Urinary bladder (tissue), 4 donors: Measurements from ENCODE around the gene PORCN. TPM values are rescaled to one million over a fixed set of nuclear protein-coding genes. Genes with fewer than 3 reads are reported as not detected.

Experiments used
- DNase-seq: peaks from one replicate; pipeline ENCODE4 v3.0.0-alpha.2; 2015; ENCODE audit errors: extremely low spot score
- H3K27ac ChIP-seq: one replicate; pipeline ENCODE4 v1.5.1; 2013; ENCODE audit warnings: low read depth, mild to moderate bottlenecking, moderate library complexity
- H3K36me3 ChIP-seq: one replicate; pipeline ENCODE4 v1.6.1; 2013; ENCODE audit warnings: mild to moderate bottlenecking, moderate library complexity; ENCODE audit not compliant: insufficient read depth
- H3K4me1 ChIP-seq: one replicate; pipeline ENCODE4 v1.6.1; 2013; ENCODE audit warnings: mild to moderate bottlenecking, moderate library complexity; ENCODE audit not compliant: insufficient read depth
- H3K4me3 ChIP-seq: one replicate; pipeline ENCODE4 v1.5.1; 2013; ENCODE audit warnings: low read depth, low read length
- WGBS: extraction: QIAGEN DNeasy Blood & Tissue Kit; methylation state at CpG from one replicate; pipeline ENCODE4 v1.1.7; 2013; 5-methylcytosine and 5-hydroxymethylcytosine counted together
- polyA plus RNA-seq: library from polyadenylated mRNA; stranded (reverse); fragments of 200-250 nt; gene quantifications from one replicate; pipeline ENCODE4 v1.2.3, GENCODE V29; 2013
- total RNA-seq: library from RNA; depleted of rRNA; stranded (reverse); fragments of >200 nt; gene quantifications from one replicate; pipeline ENCODE4 v1.2.3, GENCODE V29; 2014
- donor health status: healthy with polysubstance abuse.
- donor health status: healthy.

PORCN gene
- total and polyA plus RNA-seq, 2 donors, result 2.7 to 19.0 TPM

DNA sequence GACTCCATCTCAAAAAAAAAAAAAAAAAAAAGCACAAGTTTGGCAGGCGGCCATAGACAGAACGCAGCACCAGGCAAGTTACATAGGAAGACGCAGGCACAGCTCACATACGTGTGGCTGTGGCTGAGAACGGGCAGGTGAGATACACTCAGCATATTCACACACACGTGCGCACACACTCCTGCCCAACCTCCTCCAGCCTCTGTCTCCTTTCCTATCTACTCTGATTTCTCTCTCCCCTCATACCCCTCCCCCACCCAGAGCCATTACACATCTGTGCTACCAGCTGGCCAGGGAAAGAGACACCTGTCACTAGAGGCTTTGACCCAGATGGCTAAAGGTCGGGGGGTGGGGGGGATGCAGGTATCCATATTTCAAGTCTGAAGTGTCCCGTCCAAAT, 36.6 kb upstream of the PORCN start:
- 68% methylated on average over 9 of the region's 9 CpGs for WGBS
- Histone ChIP-seq H3K36me3 (no peaks in the 10 kb centered on the region), H3K4me1 (no peaks in the 10 kb centered on the region), H3K4me3 (no peak overlapping the region), H3K27ac (no peak overlapping the region)
- DNase-seq, result no peak

DNA sequence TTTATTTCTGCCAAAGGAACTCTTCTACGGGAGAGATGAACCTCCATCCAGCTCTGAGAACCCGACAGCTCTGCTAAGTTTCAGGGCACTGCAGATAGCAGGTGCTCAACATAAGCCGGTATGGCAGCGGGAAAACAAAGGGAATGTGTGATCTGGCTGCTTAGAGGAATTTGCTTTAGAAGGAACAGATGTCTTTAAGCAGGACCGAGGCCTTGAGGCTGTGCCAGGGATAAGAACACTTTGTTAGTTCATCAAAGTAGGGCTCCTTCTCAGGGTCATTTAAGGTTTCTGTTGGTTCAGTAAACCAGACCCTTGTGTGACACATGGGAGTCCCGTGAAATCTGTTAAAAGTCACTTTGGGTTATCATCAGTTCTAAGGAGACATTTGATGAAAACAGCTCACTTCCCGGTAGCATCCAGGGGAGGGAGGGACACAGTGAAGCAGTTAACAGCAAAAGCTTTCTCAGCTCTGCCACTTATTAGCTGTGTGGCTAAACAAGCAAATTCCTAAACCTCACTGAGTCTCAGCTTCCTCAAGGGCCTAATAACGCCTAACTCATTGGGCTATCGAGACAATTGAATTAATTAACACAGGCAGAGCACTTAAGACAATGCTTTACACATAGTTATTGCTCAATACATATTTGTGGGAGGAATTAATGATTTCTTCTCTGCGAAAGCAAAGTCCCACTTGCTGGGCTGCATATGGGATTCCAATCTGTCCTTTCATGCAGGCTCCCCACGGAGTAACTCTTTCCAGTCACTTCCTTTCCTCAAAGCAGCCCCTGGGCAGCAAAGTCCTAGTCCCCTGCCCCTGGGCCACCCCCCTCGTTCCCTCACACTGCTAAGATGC, 35.7 kb upstream of the PORCN start:
- Histone ChIP-seq H3K4me1 (no peaks in the 10 kb centered on the region), H3K36me3 (no peaks in the 10 kb centered on the region), H3K4me3 (no peak overlapping the region), H3K27ac (no peak overlapping the region)
- DNase-seq, result no peak
- WGBS, result 57% methylated on average over 12 of the region's 12 CpGs

DNA sequence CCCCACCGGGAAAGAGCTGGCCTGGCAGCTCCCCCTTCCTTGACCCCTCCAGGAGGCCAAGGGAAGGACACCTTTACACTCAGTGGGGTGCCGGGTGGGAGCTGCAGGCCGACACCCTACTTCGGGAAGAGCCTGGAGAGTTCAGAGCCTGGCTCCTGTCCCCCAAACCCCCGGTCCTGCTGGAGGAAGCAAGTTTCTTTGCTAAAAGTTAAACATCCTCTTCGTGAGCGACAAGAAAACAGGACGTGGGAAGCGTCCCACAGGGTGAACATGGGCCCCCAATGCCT, 35.1 kb upstream of the PORCN start:
- no peak for DNase-seq
- Histone ChIP-seq H3K4me1 (no peaks in the 10 kb centered on the region), H3K4me3 (no peak overlapping the region), H3K27ac (no peak overlapping the region), H3K36me3 (no peaks in the 10 kb centered on the region)
- 67% methylated on average over 9 of the region's 9 CpGs for whole genome bisulfite sequencing

DNA sequence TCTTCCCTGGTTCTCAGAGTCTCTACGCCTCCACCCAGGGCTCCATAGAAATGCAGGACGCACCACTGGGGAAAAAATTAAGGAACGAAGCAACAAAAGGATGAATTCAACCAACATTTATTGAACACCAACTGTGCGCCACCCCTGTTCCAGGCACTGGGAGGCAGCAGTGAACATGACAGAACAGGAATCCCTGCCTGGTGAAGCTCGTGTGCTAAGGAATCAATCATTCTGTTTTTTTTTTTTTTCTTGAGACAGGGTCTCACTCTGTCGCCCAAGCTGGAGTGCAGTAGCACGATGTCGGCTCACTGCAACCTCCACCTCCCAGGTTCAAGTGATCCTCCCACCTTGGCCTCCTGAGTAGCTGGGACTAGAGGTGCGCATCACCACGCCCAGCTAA, 34.7 kb upstream of the PORCN start:
- no peaks in the 10 kb centered on the region for H3K36me3 ChIP-seq
- no peaks in the 10 kb centered on the region for H3K4me1 ChIP-seq
- DNase-seq, result no peak
- no peak overlapping the region for H3K27ac ChIP-seq
- no peak overlapping the region for H3K4me3 ChIP-seq
- 73% methylated on average over 10 of the region's 10 CpGs for WGBS

DNA sequence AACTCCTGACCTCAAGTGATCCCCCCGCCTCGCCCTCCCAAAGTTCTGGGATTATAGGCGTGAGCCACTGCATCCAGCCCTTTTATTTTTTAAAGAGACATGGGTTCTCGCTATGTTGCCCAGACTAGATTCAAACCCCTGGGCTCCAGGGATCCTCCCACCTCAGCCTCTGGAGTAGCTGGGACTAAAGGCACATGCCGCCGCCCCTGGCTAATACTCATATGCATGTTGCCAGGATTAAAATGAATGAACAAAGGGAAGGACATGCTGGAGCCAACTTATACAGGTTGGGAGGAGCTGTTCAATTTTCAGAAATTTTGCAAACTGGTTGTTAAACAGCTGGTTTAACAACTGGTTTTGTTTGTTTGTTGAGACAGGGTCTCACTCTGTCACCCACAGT, 34.2 kb upstream of the PORCN start:
- 83% methylated on average over 6 of the region's 6 CpGs for WGBS
- H3K36me3 ChIP-seq, result no peaks in the 10 kb centered on the region
- no peak overlapping the region for H3K27ac ChIP-seq
- no peak overlapping the region for H3K4me3 ChIP-seq
- H3K4me1 ChIP-seq, result no peaks in the 10 kb centered on the region
- no peak for DNase-seq

DNA sequence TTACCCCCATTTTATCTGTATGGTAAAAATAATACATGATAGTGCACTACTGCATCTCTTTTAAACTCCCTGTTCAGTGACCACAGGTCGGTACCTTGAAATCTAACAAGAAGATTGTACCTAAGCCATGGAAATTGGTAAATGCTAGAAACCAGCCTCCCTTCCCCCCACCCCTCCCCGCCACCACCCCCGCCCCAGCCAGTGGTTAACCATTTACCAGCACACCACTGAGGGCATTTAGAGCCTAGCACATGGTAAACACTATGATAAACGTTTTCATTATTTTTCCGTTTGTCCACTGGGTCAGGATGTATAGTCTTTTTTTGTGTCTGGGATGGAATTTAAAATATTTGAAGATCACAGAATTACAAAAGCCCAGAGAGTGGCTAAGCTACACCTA, 33.5 kb upstream of the PORCN start:
- under 1% methylated on average over 5 of the region's 5 CpGs for WGBS
- DNase-seq, result no peak
- Histone ChIP-seq H3K36me3 (no peaks in the 10 kb centered on the region), H3K27ac (no peak overlapping the region), H3K4me3 (peak overlapping the region; percentile 56), H3K4me1 (no peaks in the 10 kb centered on the region)

DNA sequence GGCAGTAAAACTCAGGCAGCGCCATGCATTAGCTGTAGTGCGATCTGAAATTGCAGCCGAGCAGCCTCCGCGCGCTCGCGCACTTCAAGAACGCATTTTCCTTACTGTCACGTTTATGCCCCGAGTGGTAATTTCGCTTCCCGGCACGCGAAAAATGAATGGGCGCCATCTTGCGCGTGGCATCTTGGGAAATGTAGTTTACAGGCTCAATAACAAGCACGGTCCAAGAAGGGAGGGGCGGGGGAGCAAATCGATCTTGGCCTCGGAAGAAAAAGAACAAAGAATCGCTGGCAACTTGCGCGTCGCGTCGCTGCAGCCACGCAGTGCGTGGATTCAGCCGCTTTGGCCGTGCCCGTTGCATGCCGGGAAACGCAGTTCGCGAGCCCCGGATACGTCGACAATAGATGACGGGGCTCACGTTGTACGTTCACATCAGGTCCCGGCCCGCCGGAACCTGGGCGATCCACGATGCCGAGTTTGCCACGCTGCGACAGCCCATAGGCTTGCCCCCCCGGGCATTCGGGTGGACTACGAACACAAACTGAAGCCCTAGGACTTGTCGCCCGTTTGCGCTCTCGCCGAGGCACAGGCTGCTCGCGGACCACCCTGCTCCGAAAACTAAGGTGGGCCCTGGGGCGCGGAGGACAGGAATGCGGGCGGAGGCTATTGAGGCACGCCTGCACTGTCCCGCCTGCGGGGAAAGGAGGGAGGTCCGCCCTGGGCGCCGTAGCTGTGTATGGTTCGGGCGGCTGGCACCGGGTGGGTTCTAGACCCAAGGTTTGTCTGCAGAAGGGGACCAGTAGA, 32.8 kb upstream of the PORCN start, which contains the start of gene FTSJ1:
FTSJ1 (plus strand) TSS at position 426 of the 804 bp plus-strand sequence. CDS start 1,849 bp downstream, outside the sequence.
- H3K27ac ChIP-seq, result peak within 1 kb of the TSS; percentile 64
- under 1% methylated on average over 75 of the region's 75 CpGs for WGBS
- H3K36me3 ChIP-seq, result no peaks in the 10 kb centered on the region
- peak; percentile 76 for DNase-seq
- H3K4me3 ChIP-seq, result peak within 1 kb of the TSS; percentile 56
- H3K4me1 ChIP-seq, result no peaks in the 10 kb centered on the region

DNA sequence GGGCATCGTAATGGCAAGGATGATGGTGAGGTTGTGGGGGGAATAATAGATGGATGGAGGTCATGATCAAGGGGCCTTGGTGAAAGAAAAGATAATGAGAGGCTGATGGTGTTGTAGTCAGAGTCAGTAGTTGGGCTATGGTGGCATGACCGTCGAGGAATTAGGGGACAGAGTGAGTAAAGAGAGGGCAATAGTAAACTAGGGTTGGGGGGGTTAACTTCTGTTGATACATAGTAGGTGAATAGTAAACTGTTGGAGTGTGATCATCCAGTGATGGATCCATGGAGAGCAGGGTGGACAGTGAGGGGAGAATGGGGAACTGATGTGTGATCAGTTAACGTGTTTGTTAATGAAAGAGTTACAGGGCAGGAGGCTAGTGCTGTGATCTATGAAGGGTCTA, 31.9 kb upstream of the PORCN start:
- Histone ChIP-seq H3K4me3 (peak overlapping the region; percentile 56), H3K27ac (no peak overlapping the region), H3K36me3 (no peaks in the 10 kb centered on the region), H3K4me1 (no peaks in the 10 kb centered on the region)
- DNase-seq, result no peak
- 51% methylated on average over 4 of the region's 4 CpGs for WGBS

DNA sequence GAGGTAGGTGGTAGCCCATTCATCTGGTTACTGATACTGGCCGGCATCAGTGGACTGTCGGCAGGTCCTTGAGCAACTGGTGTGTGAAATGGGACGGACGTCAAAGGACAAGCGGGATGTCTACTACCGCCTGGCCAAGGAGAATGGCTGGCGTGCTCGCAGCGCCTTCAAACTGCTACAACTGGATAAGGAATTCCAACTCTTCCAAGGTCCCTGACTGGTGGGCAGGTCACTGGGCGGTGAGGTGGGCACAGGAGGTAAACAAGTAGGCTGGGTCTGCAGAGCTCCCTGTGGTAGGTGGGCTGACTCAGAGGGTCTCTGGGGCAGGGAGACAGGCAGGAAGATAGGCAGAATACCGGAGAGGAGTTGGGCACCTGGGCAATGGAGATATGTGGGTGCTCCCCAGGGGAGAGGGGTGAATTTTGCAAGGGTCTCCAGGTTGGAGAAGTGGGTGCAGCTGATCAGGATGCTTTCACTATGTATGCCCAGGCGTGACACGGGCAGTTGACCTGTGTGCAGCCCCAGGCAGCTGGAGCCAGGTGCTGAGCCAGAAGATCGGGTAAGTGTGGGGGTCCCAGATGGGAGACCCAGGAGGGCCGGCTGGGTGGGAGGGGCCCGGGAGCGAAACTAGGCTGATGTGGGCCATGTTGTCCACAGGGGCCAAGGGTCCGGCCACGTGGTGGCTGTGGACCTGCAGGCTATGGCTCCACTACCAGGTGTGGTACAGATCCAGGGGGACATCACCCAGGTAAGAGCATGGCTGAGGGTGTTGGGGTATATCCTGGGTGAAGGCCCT, 30.6 kb upstream of the PORCN start:
- 93% methylated on average over 19 of the region's 19 CpGs for WGBS
- no peak overlapping the region for H3K27ac ChIP-seq
- no peak for DNase-seq
- no peak overlapping the region for H3K4me3 ChIP-seq
- no peaks in the 10 kb centered on the region for H3K36me3 ChIP-seq
- H3K4me1 ChIP-seq, result no peaks in the 10 kb centered on the region

DNA sequence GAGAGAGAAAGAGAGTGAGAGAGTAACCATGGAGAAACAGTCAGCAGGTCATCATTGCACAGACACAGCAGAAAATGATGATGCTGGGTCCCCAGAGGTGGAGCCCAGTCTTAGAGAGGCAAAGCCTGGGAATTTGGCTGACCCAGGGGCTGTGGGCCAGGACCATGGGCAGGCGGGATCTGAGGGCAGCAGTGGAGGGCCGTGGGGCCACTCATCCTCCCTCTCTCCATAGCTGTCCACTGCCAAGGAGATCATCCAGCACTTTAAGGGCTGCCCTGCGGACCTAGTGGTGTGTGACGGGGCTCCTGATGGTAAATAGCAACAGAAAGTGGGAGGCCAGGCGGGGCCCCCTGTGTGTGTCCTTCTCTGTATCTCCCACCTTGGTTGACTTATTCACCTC, 30.0 kb upstream of the PORCN start:
- H3K4me1 ChIP-seq, result no peaks in the 10 kb centered on the region
- no peak overlapping the region for H3K4me3 ChIP-seq
- 93% methylated on average over 5 of the region's 5 CpGs for WGBS
- DNase-seq, result no peak
- no peaks in the 10 kb centered on the region for H3K36me3 ChIP-seq
- H3K27ac ChIP-seq, result no peak overlapping the region

DNA sequence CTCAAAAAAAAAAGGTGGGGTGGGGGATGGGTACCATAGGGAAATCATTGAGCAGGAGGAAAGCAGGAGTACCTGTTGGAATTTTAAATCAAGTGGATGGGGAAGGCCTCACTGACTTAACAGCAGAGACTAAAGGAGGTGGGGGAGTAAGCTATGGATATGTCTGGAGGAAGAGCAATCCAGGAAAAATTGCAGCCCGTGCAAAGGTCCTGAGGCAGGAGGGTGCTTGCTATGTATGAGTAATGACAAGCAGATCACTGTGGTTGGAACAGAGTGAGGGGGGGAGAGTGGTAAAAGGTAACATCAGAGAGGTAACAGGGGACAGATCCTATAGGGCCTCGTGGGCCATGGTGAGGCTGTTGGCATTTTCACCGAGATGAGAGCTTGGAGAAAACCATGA, 28.6 kb upstream of the PORCN start:
- Histone ChIP-seq H3K4me1 (no peaks in the 10 kb centered on the region), H3K27ac (no peak overlapping the region), H3K36me3 (no peaks in the 10 kb centered on the region), H3K4me3 (no peak overlapping the region)
- 91% methylated on average over 3 of the region's 3 CpGs for WGBS
- no peak for DNase-seq

DNA sequence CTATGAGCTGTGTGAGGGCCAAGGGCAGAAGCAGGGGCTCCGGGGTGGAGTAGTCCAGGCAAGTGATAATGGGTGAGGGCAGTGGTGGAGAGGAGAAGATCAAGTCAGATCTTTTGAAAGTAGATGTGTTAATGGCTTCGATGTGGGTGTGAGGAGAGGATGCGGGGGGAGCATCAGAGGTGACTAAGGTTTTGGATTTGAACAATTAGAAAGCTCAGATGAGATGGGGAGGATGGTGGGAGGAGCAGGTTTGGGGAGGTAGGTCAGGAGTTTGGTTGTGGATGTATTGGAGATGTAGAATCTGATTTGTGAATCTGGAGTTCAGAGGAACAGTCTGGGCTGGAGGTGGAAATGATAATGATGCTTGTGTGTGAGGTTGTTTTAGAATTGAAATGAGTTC, 28.2 kb upstream of the PORCN start:
- no peaks in the 10 kb centered on the region for H3K36me3 ChIP-seq
- no peak overlapping the region for H3K27ac ChIP-seq
- WGBS, result 90% methylated on average over 3 of the region's 3 CpGs
- H3K4me1 ChIP-seq, result no peaks in the 10 kb centered on the region
- DNase-seq, result no peak
- no peak overlapping the region for H3K4me3 ChIP-seq

DNA sequence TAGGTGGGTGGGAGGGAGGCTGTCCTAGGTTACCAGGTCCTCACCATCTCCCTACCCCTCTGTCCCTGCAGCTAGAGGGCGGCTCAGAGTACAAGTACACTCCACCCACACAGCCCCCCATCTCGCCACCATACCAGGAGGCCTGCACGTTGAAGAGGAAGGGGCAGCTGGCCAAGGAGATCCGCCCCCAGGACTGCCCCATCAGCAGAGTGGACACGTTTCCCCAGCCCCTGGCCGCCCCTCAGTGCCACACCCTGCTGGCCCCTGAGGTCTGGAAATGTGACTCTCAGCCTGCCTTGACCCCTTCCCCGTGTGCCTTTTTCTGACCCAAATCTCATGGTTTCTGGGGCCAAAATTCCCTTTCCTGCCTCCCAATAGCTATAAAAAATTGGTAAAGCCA, 26.3 kb upstream of the PORCN start:
- Histone ChIP-seq H3K4me1 (no peaks in the 10 kb centered on the region), H3K4me3 (no peak overlapping the region), H3K36me3 (no peaks in the 10 kb centered on the region), H3K27ac (no peak overlapping the region)
- DNase-seq, result no peak
- 80% methylated on average over 7 of the region's 7 CpGs for WGBS
